ENCODE data around the gene SCAMP3. TPM values are rescaled to one million over a fixed set of nuclear protein-coding genes. Genes with fewer than 3 reads are reported as not detected.
"Not testable (repeated sequence)": the region's sequence is repeated elsewhere in the genome, so short reads cannot be mapped to it uniquely, and the experiment has no call there.

The SCAMP3 gene
- total RNA-seq, 2 experiments from 2014 or later, result 136 to 138 TPM

DNA sequence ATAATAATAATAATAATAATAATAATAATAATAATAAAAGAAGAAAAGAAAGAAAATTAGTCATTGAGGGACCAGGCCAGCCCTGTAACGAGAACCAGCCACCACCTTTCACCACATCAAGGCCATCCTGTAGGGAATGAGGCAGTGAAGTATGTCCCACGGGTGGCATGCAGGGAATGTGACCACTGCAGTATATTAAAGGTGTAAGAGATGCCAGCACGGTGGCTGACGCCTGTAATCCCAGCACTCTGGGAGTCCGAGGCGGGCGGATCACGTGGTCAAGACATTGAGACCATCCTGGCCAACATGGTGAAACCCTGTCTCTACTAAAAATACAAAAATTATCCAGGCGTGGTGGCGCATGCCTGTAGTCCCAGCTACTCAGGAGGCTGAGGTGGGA lies 28.8 kb upstream of the SCAMP3 start:
- POLR2A ChIA-PET, result not testable (repeated sequence)
- CTCF ChIA-PET, result interaction anchor here (0.9 kb wide), 1 partner anchor 40 kb away, joined by 5 read pairs; no protein-coding TSS in a partner anchor

DNA sequence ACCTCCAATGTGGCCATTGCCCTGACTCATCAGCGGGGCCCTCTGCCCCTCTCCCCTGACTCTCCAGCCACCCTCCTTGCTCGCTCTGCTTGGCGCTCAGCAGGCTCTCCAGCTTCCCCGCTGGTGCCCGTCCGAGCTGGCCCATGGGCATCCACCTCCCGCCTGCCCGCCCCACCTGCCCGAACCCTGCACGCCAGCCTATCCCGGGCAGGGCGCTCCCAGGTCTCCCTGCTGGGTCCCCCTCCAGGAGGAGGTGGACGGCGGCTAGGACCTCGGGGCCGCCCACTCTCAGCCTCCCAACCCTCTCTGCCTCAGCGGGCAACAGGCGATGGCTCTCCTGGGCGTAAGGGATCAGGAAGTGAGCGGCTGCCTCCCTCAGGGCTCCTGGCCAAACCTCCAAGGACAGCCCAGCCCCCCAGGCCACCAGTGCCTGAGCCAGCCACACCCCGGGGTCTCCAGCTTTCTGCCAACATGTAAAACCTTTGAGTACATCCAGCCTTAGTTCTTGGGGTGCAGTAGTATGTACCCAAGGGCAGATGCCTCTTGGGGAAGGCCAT lies 25.9 kb upstream of the SCAMP3 start:
- POLR2A ChIA-PET, result no interaction called here
- CTCF ChIA-PET, result no interaction called here

DNA sequence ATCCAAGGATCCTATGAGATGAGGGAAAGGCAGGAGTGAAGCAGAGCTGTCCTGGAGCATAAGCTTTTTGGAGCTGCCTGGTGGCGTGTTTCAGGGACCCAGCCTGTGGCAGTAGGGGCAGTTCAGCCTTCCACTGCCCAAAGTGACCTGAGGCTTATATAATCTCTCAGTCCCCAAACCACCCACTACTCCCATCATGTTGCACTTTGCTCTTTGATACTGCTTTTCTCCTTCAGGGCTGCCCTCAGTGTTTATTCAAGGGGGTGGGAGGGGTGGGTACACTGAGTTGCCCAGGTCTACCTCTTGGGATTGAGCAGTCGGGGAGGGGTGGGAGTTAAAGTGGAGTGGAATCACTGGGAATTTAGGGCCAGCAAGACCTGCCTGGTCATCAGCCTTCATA lies 24.4 kb upstream of the SCAMP3 start:
- ChIA-PET POLR2A (no interaction called here), CTCF (no interaction called here)

DNA sequence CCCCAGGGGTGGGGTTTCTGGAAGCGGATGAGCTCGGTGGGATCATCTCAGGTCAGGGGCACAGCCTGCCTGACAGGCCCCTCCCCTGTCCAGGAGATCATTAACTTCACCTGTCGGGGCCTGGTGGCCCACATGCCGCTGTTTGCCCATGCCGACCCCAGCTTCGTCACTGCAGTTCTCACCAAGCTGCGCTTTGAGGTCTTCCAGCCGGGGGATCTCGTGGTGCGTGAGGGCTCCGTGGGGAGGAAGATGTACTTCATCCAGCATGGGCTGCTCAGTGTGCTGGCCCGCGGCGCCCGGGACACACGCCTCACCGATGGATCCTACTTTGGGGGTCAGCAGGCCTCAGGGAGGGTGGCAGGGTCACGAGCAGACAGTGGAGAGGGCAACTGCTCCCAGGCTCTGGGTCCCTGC lies 23.5 kb upstream of the SCAMP3 start:
- ChIA-PET POLR2A (no interaction called here), CTCF (interaction anchor here (0.6 kb wide), 1 partner anchor 309 kb away, joined by 3 read pairs; no protein-coding TSS in a partner anchor)

DNA sequence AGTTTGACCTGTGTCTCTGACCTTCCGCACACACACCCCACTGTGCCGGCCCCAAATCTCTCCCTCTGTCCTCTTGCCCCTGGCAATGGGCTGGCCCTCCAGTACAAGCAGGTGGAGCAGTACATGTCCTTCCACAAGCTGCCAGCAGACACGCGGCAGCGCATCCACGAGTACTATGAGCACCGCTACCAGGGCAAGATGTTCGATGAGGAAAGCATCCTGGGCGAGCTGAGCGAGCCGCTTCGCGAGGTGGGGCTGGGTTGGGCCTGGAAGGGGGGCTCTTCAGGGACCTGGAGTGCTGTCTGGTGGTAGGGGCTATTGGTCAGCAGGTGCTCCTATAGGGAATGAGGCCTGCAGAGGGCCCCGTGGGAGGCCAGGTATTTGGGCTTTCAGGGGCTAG lies 22.9 kb upstream of the SCAMP3 start:
- POLR2A ChIA-PET, result no interaction called here
- CTCF ChIA-PET, result no interaction called here

DNA sequence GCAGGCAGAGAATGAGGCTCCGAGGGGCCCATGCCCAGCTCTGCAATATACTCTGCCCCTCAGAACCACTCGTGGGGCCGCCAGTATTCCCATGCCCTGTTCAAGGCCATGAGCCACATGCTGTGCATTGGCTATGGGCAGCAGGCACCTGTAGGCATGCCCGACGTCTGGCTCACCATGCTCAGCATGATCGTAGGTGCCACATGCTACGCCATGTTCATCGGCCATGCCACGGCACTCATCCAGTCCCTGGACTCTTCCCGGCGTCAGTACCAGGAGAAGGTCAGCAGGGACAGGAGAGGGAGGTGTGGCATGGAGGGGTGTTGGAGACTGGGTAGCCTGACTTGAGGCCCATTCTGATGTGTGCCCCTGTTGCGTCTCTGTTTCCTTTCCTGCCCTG lies 22.3 kb upstream of the SCAMP3 start:
- ChIA-PET POLR2A (no interaction called here), CTCF (no interaction called here)

- ChIA-PET CTCF (no interaction called here), POLR2A (no interaction called here)
Observed at GRCh38 chr1:155282488-155283091, 20.4 kb upstream of the SCAMP3 start.

DNA sequence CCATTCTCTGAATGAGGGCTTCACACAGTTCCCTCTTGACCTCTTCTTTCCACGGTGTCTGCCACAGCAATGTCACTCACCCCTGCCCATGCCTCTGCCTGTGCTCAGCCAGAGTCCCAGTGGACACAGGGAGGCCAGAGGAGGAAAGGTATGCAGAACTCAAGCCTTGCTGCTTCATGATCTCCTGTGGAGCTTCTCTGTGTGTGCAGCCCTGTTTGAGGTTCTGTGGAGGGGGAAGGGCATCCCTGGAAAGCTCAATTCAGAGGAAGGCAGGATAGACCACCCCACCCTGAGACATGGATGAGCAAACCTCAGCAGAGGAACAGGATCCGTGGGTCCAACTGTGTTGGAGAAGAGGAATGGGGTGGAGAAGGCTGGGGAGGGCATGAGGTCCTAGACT lies 17.1 kb upstream of the SCAMP3 start:
- POLR2A ChIA-PET, result interaction anchor here (0.6 kb wide), 1 partner anchor 409 kb away, joined by 3 read pairs; no protein-coding TSS in a partner anchor
- CTCF ChIA-PET, result interaction anchor here (0.6 to 1.6 kb wide), 3 partner anchors 29 to 58 kb away, joined by 3 to 4 read pairs (median 3); partner anchors contain the start of gene FDPS

DNA sequence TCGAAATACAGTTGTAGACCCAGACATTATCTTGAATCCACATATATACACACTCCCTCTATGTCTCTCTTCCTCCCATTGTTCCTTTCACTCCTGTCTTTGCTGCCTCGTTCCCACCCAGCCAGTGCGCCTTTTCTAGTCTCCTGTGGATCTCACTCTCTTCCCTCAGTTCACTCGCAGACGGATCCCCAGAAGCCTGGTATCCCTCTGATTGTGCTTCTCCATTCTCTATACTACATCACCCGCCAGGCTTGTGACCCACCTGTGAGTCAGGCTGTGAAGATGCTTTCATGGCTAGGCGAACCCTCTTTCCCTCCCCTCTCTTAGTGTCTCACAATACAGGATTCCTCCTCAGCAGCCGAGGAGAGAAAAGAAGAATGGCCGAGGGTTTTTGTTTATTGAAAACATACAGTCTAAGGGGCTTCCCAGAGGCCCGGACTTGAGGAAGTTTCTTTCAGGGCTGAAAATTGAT lies 16.6 kb upstream of the SCAMP3 start:
- POLR2A ChIA-PET, result no interaction called here
- CTCF ChIA-PET, result interaction anchor here (0.8 to 1.6 kb wide), 5 partner anchors 22 to 45 kb away, joined by 4 to 6 read pairs (median 4); no protein-coding TSS in a partner anchor

DNA sequence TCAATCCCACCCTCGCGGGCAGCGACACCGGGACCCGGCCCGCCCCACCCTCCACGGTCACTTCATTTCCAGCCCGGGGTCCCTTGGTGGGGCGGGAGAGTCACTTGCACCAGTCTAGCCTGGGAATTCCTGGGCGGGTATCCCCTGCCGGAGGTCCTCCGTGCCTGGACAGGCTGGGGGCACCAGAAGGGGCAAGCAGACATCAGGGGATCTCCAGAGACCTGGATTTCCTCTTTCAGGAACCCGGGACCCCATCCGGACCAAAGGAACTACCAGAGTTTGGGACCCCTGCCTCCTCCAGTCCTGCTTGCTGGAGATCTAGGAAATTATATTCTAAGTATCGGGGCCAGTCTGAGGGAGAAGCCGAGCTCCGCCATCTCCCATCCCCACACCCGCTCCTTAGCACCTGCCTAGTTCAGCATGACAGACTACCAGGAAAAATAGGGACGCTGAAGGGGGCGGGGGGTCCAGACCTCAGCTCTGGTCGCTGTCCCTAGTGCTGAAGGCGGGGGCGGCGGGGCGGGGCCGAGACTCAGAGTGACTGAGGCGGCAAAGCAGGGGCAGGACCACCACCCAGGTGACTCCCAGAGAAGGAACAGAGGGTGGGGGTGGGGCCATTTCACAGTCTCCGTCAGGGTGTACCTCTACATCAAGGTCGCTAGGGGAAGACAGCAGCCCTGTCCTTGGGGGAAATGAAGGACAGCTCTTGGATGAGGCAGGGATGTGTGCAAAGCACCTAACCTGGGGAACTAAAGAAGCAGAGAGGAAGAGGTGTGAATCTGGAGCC lies 15.9 kb upstream of the SCAMP3 start:
- ChIA-PET CTCF (interaction anchor here (0.8 to 1.1 kb wide), 4 partner anchors 21 to 46 kb away, joined by 4 to 6 read pairs (median 4); no protein-coding TSS in a partner anchor), POLR2A (interaction anchor here (0.7 kb wide), 1 partner anchor 16 kb away, joined by 6 read pairs; no protein-coding TSS in a partner anchor)

DNA sequence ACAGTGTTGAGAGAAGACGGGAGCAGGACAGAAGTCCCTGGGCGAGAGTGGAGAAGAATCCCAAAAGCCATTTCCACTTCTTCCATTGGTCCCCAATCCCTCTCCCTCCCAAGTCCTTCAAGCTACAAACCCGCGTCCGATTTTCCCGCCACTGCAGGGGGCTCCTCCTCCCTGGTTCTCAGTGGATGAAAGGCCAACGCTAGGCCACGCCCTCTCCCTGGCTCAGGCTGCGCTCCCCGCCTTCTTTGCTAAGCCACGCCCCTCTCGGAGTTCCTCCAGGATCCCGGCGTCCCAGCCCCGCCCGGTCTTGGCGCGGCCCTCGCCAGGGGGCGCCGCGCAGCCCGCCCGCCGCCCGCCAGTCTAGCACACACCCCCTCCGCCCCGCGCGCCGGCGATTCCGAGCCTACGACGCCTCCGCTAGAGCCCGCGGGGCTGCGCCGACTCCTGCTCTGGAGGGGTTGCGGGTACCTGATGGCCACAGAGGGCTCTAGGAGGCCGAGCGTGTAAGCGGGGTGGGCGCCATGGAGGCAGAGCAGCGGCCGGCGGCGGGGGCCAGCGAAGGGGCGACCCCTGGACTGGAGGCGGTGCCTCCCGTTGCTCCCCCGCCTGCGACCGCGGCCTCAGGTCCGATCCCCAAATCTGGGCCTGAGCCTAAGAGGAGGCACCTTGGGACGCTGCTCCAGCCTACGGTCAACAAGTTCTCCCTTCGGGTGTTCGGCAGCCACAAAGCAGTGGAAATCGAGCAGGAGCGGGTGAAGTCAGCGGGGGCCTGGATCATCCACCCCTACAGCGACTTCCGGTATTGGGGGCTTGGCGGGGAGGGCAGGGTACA lies 15.1 kb upstream of the SCAMP3 start, which contains the start of gene HCN3:
Gene HCN3 (plus strand): TSS at position 394 of the 832 bp plus-strand sequence. CDS start 128 bp downstream, at position 522.
- CTCF ChIA-PET, result interaction anchor here (0.6 to 3.4 kb wide), 11 partner anchors 13 to 286 kb away, joined by 3 to 13 read pairs (median 5); partner anchors contain the start of genes ASH1L and SCAMP3
- POLR2A ChIA-PET, result interaction anchor here (0.7 kb wide), 1 partner anchor 16 kb away, joined by 6 read pairs; no protein-coding TSS in a partner anchor

DNA sequence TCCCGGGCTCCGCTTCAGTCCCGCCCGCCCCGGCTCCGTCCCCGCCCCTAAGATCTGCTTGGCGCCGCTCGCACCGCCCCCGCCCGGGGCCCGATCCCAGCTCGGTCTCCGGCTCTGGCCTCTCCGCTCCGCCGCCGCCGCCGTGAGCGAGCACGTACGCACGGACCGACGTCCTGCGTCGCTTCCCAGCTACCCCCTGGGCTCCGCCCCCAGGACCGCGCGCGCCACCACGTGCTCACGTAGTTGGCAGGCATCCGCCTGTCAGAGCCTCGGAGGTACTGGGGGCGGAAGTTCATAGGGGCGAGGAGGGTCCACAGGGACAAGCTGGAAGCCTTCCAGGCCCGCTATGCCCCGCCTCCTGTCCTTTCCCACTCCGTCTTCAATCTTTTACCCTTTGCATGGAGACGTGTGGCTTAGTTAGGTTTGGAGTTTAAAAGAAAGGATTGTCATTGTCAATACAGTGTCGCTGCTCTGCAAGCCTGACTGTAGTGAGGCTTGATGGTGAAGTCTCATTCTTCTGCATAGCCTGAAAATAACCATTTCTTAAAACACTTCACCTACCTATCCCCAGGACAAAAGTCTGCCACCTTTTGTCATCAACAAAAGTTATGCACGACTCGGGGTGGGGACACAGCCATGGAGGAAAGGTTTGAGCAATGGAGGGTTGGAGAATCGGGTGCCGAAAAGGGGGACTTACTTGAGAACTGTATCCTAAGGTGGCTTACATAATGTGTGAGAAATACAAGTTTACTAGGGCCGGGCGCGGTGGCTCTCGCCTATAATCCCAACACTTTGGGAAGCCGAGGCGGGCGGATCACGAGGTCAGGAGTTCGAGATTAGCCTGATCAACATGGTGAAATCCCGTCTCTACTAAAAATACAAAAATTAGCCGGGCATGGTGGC lies 11.4 kb upstream of the SCAMP3 start, which contains the start of gene CLK2:
Gene CLK2 (minus strand): TSS at position 162 of the 903 bp plus-strand sequence. CDS start 2,527 bp downstream, outside the sequence.
- CTCF ChIA-PET, result interaction anchor here (0.9 to 4.1 kb wide), 4 partner anchors 10 to 23 kb away, joined by 3 to 28 read pairs (median 4); partner anchors contain the start of gene ENTREP3
- POLR2A ChIA-PET, result interaction anchor here (0.6 to 1.2 kb wide), 7 partner anchors 12 to 587 kb away, joined by 3 to 5 read pairs (median 4); partner anchors contain the start of genes FDPS and SCAMP3

- CTCF ChIA-PET, result interaction anchor here (0.8 to 4.1 kb wide), 4 partner anchors 9 to 104 kb away, joined by 3 to 28 read pairs (median 4); no protein-coding TSS in a partner anchor
Observed at GRCh38 chr1:155272466-155273342, 10.5 kb upstream of the SCAMP3 start.

GRCh38 chr1:155269381-155269780 lies 7.2 kb upstream of the SCAMP3 start:
- ChIA-PET POLR2A (no interaction called here), CTCF (no interaction called here)

More at GRCh38 chr1:155272466-155273342, 10.5 kb upstream of the SCAMP3 start:
- POLR2A ChIA-PET, result interaction anchor here (0.5 to 1.2 kb wide), 7 partner anchors 11 to 587 kb away, joined by 3 to 8 read pairs (median 4); partner anchors contain the start of genes FDPS and SCAMP3

DNA sequence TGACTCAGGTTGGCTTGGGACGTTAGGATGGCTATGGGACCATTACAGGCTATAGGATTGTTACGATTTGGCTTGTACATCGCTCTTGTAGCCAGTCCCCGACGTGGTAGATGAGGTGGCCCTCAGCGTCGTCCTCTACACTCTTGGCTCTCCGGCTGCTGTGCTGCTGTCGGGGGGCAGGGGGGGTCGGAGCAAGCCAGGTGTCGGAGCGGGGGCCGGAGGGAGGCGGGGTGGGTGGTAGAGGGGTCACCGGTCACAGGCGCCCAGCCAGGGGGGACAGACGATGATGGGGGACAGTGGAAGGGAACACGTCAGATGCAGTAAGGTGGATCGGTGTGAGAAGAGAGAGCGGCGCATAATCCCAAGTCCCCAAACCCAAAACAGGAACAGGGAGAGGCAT lies 6.5 kb upstream of the SCAMP3 start:
- ChIA-PET POLR2A (no interaction called here), CTCF (no interaction called here)

GRCh38 chr1:155267373-155267772 lies 5.2 kb upstream of the SCAMP3 start:
- POLR2A ChIA-PET, result no interaction called here
- CTCF ChIA-PET, result interaction anchor here (3.0 kb wide), 1 partner anchor 16 kb away, joined by 15 read pairs; no protein-coding TSS in a partner anchor

DNA sequence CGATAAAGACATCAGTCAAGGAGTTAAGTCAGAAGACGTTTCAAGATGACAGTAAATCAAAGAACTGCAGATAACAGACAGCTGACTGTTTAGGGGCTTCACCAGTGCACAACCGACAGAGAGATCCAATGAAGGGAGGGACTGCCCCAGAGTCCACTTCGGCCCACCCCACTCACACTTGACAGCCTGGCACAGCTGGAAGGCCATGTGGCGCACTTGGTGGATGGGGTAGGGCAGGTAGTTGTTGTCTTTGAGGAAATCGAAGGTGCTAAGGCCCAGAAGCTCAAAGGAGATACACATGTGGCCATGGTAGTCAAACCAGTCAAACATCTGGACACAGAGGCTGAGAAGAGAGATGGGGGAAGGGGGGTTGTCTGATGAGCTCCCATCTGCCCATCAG lies 4.4 kb upstream of the SCAMP3 start:
- CTCF ChIA-PET, result interaction anchor here (0.9 to 3.0 kb wide), 3 partner anchors 15 to 60 kb away, joined by 3 to 15 read pairs (median 4); no protein-coding TSS in a partner anchor
- POLR2A ChIA-PET, result no interaction called here
